Stimulated activated CD8-positive, alpha-beta memory T cell treated with anti-CD3 and anti-CD28 coated beads, Interleukin-7, amount 100 ng/mL, for 1 hour (primary cell): ENCODE data around the gene MARK1.

Source experiments
- DNase-seq, 2 donors: peaks; one replicate each; pipeline ENCODE4 v3.0.0-alpha.2; 2020; ENCODE audit warnings: low read depth in 2 of 2

The MARK1 gene

GRCh38 chr1:220690140-220691052 is 162.5 kb downstream of the MARK1 start, which contains the start of gene C1orf115:
Gene C1orf115, plus strand, starts transcription at chr1:220690363. Its CDS starts 40 bp downstream, at chr1:220690403.
- peak; percentile 31 to 43 for DNase-seq

DNA sequence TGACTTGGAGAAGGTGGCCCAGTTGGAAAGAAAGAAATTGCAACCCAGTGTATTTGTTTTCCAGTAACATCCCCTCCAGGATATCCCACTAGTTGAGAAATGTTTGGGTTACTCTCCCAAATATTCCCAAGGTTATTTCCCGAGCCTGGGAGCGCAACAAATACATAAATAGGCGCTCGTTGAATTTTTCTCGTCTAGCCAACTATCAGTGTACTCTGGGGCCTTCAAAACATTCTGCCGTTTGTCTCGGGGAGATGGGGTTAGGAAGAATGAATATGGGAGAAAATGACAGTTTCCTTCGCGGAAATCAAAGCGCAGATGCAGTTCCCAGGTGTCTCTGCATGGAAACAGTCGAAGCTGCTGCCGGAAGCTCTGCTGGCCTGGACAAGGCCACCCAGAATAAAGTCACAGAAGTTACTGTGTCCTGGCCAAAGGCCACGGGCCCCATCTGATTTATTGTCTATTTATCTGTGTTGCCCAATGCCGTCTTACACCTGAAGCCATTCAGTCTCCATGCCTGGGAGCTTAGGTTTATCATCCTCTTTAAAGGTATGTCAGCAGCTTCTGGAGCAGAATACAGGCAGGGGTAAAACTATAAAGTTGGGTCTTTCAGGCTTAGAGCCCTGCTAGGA is 163.2 kb downstream of the MARK1 start:
- DNase-seq: no peak

- no peak for DNase-seq
Observed at GRCh38 chr1:220692436-220693228, 164.7 kb downstream of the MARK1 start.

DNA sequence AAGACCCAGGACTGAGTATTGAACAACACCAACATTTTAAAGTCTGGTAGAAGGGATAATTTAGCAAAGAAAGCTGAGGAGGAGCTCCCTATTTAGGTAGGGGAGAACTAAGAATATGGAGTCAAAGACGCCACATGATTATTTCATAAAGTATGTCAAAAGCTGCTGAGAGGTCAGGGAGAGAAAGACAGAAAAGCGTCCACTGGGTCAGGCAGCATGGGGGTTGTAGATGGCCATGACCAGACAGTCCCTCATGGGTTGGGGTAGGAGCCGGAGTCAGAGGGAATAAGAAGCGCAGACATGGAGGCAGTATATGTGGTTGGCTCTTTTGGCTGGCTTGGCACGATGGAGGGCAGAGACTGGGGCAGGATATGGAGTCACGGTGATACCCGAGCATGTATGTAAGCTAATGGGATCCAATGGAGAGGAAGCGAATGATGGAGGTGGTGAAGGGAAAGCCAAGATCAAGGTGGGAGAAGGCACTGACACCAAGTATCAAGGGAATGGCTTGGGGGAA is 167.0 kb downstream of the MARK1 start:
- DNase-seq: no peak

- no peak for DNase-seq
Observed at GRCh38 chr1:220695426-220695825, 167.5 kb downstream of the MARK1 start.

- DNase-seq: no peak
Observed at GRCh38 chr1:220696226-220696862, 168.4 kb downstream of the MARK1 start.

DNA sequence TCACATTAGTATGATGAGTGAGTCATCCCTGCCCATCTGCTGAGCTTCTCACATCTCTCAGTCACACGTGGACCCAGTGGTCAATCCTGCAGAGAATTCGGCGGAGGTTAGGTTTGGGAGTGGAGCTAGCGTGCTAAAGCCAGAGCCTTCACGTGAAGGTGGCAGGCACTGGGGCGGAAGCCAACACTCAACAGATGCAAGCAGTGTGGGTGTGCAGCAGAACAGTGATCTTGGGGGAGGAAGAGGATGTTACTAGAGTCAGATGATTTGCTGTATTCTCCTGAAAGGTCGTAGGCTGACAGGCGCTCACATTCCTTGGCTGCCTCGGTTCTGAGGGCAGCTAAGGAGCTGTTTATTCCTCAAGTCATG is 168.9 kb downstream of the MARK1 start:
- DNase-seq: no peak

GRCh38 chr1:220697326-220697725 is 169.4 kb downstream of the MARK1 start:
- no peak for DNase-seq

DNA sequence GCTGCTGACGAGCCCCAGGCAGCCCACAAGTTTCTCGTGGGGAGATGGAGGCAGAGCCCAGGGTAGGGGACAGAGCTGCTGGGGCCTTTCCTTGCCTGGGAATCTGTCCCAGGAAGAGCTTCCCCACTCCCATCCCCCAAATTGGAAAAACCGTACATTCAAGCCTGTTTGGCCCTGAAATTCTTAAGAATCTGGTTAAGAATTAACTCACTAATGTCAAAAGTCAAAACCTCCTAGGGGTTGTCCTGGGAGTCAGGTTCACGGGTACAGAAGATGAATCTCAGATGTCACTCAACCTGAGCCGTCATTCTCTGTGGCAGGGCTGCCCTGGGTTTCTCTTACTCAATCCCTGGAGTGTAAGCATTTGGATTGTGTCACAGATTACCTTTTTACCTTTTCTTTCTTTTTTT is 170.7 kb downstream of the MARK1 start:
- no peak for DNase-seq

DNA sequence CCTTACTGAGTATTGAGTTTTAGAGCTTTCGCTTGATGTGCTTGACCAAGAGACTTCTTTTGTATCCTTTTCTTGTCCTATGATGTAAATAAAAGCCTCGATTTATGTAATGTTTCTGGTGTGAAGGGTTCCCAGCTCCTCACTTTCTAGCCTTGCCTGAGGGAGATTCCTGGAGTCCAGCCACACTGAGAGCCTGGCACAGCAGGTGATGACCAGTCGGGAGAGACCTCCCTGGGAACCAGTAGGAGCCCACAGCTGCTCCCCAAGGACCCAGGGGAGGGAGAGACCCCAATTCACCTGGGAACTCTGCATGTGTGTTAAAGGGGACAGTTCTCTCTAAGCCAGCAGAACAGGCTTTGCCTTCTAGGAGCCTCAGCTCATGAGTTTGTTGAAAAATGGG is 171.1 kb downstream of the MARK1 start:
- DNase-seq: no peak

- DNase-seq: no peak
Observed at GRCh38 chr1:220700556-220701179, 172.7 kb downstream of the MARK1 start.

DNA sequence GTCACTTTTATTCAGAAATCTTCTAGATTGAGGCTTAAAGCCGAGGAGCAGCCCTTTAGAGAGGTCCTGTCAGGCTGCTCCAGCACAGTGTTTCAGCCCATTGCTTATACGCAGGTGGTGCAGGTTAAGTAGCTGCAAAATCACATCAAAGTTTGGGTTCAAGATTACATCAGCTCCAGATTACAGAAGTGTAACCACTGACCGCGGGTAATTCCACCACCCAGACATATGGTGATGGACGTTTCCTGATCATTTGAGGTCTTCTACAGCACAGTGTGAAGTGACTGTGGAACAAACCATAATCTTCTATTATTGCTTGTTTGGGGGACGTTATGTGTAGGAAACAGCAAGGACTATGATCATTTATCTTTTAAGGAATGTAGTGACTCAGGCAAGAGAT is 174.0 kb downstream of the MARK1 start:
- no peak for DNase-seq

- DNase-seq: no peak
Observed at GRCh38 chr1:220702733-220703270, 174.9 kb downstream of the MARK1 start.

DNA sequence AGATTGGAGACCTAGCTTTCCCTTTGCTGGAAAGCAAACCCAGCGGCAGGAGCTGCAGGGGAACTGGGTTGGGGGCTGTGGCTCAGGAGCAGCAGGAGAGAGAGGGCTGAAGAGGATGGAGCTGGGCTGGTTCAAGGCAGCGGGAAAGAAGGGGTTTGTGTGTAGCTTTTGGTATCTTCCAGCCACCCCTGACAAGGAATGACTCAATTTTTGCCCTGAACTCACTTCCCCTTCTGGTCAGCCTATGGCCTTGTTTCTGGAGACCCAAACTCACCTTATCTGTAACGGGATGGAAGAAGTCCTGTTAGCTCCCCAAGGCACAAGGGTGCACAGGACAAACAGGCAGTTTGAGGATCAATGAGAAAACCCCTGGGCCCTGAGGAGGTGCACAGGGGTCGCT is 175.4 kb downstream of the MARK1 start:
- DNase-seq: no peak

GRCh38 chr1:220705782-220706181 is 177.8 kb downstream of the MARK1 start:
- DNase-seq: no peak

DNA sequence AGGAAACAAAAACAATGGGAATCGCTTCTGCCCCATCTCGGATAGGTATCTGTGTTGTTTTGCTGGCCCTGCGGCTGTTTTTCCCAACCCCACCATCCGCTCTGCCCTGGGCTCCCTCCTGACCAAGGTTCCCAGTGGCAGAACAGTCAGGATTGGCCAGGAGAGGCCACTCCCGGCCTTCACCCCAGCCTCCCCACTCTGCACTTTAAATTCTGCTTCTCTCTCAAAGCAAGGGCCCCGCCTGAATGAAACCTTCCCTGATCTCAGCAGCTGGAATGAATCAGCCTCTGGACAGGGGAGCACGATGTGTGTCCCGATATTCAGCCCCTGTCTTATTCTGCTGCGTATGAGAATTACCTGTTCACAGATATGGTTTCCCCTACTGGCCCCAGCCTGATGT is 178.5 kb downstream of the MARK1 start:
- no peak for DNase-seq

GRCh38 chr1:220707160-220707559 is 179.2 kb downstream of the MARK1 start:
- DNase-seq: no peak

- no peak for DNase-seq
Observed at GRCh38 chr1:220708244-220708643, 180.3 kb downstream of the MARK1 start.

DNA sequence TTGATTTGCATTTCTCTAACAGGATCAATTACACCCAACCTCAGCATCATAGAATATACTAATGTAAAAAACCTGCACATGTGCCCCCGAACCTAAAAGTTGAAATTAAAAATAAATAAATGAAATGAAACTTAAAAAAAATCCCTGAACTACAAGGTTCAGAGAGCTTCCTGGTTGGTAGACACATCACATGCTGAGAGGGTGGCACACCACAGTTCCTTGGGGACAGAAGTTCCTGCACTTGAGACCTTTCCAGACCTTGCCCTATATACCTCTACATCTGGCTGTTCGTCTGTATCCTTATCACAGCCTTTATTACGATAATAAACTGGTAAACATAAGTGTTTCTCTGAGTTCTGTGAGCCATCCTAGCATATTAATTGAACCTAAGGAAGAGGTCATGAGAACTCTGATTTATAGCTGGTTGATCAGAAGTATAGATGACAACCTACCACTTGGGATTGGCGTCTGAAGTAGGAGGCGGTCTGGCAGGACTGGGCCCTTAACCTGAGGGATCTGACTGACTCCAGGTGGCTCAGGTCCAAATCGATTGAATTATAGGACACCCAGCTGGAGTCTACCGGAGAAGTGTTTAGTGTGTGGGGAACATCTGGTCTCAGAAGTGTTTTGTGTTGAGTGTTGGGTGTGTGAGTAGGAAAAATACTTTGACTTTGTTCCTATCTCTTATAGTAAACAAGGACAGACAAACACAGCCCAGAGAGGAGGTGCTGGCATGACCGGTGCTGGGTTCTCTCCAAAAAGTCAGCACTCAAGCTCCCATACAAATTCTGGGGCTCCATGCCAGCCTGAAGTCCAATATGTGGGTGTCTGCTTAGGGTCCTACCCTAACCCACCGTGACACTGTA is 181.2 kb downstream of the MARK1 start:
- DNase-seq: no peak

DNA sequence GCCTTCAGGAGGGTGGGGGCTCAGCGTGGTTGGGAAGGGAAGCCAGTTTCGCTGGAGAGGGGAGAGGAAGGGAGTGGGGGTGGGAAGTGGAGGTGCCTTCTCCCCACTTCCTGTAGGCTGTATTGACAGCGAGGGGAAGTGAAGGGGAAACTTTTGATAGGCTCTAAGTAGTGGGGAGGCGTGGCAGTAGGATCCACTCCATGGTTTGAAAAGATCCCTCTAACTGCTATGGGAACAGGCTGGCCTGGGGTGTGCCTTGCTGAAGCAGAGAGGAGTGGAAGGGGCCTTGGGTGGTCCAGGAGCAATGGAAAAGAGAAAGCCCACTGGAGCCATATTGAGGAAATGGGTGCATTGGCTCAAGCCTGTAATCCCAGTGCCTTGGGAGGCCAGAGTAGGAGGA is 182.4 kb downstream of the MARK1 start:
- DNase-seq: no peak
